ENCODE results near the gene REN.

GRCh38 chr1:204139952-204140351 is 26.2 kb downstream of the REN start:
- TF ChIP-seq, protein P1, sequence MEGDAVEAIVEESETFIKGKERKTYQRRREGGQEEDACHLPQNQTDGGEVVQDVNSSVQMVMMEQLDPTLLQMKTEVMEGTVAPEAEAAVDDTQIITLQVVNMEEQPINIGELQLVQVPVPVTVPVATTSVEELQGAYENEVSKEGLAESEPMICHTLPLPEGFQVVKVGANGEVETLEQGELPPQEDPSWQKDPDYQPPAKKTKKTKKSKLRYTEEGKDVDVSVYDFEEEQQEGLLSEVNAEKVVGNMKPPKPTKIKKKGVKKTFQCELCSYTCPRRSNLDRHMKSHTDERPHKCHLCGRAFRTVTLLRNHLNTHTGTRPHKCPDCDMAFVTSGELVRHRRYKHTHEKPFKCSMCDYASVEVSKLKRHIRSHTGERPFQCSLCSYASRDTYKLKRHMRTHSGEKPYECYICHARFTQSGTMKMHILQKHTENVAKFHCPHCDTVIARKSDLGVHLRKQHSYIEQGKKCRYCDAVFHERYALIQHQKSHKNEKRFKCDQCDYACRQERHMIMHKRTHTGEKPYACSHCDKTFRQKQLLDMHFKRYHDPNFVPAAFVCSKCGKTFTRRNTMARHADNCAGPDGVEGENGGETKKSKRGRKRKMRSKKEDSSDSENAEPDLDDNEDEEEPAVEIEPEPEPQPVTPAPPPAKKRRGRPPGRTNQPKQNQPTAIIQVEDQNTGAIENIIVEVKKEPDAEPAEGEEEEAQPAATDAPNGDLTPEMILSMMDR (IDR thresholded peaks at IDR 0.05), result no peak
- TF ChIP-seq POLR2A (IDR thresholded peaks at IDR 0.05), result no peak
